ENCODE data around the gene GOLGA2.
"Not testable (repeated sequence)": the region's sequence is repeated elsewhere in the genome, so short reads cannot be mapped to it uniquely, and the experiment has no call there.

The GOLGA2 gene

DNA sequence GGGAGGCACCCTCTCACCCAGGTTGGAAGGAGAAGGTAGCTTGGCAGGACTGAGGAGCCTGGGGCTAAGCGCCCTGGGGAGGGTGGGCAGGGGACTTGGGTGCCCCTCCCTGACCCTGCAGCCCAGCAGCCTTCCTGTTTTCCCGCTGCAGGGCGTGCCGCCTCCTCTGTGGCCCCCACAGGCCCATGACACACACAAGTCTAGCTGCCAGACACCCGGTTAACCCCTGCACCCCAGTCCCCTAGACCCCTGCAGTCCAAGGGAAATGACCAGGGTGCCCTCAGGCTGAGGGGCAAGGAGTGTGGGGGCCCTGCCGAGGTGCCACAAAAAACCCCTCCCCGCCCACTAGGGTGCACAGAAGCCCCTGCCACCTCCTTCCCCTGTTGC is 33.0 kb downstream of the GOLGA2 start:
- DNase-seq (ENCODE audit: low read depth) = no peak

DNA sequence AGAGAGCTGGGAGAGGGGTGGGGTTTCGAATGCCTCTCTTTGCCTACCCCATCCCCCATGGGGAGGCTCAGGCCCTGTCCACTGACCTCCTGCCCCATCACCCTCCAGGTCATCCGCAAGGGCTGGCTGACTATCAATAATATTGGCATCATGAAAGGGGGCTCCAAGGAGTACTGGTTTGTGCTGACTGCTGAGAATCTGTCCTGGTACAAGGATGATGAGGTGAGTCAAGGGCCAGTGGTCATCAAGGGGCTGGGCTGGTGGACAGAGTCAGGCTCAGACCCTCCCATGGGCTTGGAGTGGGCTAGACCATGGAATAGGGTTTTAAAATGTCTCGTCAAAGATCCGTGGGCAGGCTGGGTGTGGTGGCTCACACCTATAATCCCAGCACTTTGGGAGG is 33.7 kb downstream of the GOLGA2 start:
- DNase-seq (ENCODE audit: low read depth) = no peak

DNA sequence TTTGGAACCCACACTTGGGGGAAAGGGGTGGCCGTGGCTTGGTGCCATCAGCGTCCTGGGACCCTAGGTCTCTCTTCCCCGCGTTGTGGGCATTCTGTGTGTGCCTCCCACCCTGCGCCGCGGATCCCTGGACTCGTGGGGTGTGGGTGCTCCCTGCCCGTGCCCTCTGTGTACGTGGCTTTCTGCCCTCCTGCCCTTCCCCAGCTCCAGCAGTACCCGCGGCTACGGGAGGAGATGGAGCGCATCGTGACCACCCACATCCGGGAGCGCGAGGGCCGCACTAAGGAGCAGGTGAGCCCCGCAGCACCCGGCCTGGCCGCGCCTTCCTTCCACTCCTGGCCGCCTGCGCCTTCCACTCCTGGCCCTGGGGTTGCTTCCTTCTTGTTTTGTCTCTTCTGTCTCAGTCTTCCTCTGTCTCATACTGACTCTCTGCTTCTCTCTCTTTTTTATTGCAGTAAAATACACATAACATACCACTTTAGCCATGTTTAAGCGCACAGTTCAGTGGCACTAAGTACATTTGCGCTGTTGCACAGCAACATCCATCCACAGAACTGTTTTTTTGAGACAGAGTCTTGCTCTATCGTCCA is 41.9 kb downstream of the GOLGA2 start:
- DNase-seq (ENCODE audit: low read depth) = no peak

DNA sequence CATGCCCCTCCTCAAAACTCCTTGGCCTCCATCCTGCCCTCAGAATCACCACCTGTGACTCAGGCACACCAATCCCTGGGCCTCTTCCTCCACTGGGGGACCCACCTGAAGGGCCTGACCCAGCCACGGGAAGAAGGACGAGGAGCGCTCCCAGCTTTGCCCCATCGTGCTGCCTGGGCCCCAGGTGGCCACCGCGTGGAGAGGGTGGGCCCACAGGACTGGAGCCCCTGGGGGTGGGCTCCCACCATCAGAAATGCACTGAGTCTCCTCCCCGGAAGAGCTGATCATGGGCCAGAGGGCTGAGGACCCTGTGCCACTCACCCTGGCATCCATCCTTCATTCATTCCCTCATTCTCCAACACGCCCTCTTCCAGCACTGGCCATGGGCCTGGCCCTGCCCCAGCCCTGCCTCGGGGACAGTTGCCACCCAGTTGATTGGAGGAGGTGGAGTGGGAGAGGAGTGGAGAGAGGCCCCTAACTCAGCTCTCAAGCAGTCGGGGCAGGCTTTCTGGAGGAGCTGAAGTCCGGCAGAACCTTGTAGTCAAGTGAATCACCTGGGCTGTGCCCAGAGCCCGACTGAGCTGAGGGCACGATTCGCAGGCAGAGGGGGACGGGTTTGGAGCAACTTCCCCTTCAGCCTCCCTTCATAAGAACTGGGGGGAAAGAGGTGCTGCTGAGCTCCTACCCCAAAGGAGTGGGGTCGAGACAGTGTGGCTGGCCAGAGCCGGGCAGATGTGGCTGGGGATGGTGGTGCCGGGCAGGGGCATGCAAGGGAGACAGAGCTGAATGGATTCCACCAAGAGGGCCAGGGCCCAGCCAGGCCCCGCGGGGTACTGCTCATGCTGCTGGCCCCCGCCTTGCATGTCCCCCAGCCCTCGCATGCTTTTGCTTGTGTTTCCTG is 43.0 kb downstream of the GOLGA2 start:
- no peak for DNase-seq (ENCODE audit: low read depth)

DNA sequence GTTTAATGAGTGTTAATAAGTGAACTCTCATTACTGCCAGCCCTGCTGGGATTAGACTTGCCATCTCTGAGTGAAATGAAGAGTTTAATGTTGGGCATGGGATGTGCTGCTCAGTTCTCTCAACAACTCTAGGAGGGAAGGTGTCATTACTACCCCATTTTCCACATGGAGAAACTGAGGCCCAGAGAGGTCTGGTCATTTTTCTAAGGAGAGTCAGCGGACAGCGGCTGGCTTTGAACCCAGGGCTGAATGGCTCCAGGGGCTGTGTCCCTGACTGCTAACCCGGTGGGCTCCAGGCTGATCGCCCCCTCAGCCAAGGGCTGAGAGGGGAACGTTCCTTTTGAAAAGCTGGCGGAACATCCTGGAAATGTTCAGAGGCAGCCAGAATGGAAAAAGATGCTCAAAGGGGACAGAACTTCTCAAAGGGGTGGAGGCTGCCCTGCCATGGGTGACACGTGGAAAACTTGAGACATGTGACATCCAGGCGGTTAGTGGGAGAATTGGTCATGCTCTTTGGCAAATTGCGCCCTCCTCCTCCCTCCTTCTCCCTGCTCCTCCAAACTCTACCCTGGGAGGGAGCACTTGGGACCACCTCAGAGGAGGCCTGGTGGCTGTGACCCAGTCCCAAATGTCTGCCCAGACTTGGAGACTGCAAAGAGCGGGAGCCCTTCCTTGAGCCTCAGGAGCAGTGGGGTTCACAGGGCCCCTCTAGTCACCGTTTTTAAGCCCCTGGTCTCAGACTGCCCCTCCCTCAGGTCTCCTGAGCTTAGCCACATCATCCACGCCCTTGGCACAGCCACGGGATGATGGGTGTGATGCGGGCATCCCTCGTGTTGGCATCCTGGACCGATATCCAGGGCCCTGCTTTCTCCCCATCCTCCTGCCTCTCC is 43.9 kb downstream of the GOLGA2 start:
- DNase-seq (ENCODE audit: low read depth) = no peak

DNA sequence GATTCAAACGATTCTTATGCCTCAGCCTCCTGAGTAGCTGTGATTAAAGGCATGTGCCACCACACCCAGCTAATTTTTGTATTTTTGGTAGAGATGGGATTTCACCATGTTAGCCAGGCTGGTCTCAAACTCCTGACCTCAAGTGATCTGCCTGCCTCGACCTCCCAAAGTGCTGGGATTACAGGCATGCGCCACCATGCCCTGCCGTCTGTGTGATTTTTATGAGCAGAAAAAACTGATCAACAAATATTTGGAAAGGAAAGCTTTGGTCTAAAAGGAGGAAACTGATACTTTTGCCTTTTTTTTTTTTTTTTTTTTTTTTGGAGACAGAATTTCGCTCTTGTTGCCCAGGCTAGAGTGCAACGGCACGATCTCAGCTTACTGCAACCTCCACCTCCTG is 44.9 kb downstream of the GOLGA2 start:
- not testable (repeated sequence) for DNase-seq (ENCODE audit: low read depth)

DNA sequence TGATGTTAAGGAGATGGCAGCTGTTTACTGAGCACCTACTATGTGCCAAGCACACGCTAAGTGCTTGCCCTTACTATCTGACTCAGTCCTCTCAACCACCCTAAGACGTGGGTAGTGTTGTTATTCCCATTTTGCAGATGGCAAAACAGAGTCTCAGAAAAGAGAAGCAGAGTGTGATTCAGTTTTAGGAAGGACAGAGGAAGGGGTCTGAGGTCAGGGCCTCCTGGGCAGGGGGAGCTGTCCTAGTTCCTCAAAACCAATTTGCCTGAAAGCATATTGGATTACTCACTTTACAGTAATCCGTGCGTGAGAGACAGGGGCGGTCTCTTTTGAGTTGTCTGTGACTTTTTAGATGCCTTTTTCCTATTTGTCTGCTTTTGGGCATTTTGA is 49.4 kb downstream of the GOLGA2 start:
- DNase-seq (ENCODE audit: low read depth) = no peak

DNA sequence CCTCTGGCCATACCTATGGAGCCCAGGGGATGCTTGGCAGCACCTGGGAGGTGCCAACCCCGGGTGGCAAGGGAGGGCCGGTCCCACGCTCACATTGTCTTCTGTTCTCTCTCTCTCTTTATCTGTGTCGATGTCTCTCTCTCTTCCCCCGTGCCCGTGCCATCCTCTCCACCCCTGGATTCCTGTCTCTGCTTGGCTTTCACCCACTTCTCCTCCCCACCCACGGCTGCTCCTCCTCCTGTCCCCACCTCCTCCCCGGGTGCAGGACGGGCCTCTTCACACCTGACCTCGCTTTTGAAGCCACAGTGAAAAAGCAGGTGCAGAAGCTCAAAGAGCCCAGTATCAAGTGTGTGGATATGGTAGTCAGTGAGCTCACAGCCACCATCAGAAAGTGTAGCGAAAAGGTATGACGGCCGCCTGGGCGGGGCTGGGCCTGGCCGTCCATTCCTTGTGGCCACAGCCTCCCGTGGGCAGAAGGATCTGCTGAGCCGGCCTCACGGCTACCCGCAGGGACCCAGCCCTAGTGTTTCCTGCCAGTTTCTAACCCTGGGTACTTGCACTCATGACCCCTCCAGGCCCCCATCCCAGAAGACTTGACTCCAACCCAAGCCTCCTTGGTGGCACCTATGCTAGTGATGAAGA is 49.9 kb downstream of the GOLGA2 start:
- no peak for DNase-seq (ENCODE audit: low read depth)

DNA sequence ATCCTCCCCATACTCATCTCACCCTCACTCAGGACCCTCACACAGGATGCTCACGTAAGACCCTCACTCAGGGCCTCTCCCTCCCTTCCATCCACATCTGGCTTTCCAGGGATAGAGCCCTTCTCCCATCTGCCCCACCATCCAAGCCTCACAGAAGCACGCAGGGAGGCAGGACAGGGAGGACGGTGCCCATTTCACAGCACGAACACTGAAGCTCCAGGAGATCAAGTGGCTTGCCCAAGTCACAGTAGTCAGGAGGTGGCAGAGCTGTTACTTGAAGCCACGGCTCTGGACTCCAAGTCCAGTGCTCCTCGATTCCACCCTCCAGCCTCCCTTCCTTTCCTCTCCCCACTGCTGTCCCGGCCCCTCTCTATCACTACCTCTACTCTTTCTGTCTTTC is 50.9 kb downstream of the GOLGA2 start:
- DNase-seq (ENCODE audit: low read depth) = no peak

DNA sequence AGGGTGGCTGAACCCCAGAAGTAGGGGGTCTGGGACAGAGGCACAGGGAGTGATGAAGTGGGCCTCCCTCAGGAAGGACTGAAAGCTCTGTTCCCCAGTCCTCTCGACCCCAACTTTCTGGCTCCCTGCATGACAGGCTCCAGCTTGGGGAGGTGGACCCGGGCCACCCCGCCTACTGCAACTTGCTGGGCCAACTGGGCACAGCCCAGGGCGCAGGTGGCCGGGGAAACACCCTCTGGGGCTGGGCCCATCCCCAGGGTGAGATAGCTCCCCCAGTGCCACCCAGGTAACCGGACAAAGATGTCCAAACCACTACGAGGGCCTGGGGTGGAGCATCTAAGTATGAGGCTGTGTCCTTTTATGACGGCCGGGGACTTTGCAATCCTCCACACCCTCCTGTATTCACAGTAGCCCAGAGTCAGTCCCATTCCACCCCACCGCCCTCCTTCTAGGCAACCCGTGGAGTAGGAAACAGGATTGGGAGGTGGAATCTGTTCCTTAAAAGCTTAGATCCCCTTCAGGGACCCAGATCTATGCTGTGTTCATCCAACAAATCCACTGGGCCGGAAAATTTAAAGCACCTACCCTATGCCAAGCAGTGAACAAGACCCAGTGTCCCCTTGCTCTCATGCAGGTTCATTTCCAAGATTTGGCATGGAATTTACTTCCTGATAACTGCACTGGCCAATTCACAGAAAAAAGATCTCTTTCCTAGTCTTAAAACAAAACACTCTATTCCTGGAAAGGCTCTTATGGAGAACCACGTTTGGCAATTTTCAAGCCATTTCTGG is 52.7 kb downstream of the GOLGA2 start:
- DNase-seq (ENCODE audit: low read depth) = no peak

DNA sequence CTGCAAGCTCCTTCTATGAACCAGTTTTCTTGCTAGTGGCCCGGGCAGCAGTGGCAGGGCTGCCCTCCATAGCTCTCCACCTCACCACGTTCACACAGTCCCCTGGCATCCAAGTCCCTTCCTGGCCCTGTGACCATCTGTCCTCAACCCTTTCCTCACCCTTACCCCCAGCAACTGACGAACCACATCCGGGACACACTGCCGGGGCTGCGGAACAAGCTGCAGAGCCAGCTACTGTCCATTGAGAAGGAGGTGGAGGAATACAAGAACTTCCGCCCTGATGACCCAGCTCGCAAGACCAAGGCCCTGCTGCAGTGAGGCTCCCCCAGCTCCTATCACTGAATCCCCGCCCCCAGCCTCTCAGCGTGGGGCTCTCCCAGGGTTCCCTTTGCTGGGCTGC is 53.8 kb downstream of the GOLGA2 start:
- no peak for DNase-seq (ENCODE audit: low read depth)

DNA sequence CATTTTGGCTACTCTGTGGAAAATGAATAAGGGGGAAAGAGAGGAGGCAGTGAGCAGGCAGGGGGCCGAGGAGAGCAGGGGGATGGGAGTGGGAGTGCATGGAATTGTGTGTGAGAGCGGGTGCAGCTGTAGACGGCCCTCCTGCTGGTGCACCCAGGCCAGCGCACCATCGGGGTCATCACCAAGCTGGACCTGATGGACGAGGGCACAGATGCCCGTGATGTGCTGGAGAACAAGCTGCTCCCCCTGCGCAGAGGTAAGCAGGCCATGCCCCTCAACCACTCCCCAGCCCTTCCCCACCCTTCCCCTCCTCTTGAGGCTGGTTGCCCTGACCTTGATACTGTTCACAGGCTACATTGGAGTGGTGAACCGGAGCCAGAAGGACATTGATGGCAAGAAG is 56.0 kb downstream of the GOLGA2 start:
- DNase-seq (ENCODE audit: low read depth) = no peak

DNA sequence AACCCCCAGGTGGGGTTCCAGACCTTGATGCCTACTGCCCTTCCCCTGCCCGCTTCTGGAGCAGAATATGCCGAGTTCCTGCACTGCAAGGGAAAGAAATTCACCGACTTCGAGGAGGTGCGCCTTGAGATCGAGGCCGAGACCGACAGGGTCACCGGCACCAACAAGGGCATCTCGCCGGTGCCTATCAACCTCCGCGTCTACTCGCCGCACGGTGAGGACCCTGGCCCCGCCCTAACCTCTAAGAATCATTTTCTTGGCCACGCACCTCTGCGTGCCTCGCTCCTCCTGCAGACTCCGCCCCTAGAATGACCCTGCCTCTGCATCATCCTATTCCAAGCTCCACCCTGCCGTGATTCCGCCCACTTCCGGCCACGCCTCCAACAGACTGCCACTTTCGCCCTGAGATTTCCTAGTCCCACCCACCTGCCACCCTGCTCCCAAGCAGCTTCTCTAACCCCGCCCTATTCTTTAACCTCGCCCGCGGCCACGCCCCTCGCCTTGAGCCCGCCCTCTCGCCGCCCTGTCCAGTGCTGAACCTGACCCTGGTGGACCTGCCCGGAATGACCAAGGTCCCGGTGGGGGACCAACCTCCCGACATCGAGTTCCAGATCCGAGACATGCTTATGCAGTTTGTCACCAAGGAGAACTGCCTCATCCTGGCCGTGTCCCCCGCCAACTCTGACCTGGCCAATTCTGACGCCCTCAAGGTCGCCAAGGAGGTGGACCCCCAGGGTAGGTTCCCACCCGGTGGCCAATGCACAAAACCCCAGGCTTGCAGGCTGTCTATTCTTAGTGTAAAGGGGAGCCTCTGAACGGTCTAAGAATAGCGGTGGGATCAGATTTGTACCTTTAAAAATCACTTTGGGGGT is 57.1 kb downstream of the GOLGA2 start:
- DNase-seq (ENCODE audit: low read depth) = peak; percentile 89

DNA sequence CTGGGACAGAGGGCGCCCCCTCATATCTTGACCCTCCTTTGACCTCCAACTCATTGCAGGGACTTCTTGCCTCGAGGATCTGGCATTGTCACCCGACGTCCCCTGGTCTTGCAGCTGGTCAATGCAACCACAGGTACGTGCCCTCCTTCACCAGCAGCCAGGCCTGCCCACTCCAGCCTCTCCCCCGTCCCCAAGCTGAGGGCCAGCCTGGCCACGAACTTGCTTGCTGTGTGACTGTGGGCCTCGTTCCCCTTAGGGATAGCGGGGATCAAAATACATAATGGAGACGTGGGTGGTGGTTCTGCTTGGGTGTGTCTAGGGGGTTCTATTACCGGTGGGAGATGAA is 57.7 kb downstream of the GOLGA2 start:
- DNase-seq (ENCODE audit: low read depth) = no peak

DNA sequence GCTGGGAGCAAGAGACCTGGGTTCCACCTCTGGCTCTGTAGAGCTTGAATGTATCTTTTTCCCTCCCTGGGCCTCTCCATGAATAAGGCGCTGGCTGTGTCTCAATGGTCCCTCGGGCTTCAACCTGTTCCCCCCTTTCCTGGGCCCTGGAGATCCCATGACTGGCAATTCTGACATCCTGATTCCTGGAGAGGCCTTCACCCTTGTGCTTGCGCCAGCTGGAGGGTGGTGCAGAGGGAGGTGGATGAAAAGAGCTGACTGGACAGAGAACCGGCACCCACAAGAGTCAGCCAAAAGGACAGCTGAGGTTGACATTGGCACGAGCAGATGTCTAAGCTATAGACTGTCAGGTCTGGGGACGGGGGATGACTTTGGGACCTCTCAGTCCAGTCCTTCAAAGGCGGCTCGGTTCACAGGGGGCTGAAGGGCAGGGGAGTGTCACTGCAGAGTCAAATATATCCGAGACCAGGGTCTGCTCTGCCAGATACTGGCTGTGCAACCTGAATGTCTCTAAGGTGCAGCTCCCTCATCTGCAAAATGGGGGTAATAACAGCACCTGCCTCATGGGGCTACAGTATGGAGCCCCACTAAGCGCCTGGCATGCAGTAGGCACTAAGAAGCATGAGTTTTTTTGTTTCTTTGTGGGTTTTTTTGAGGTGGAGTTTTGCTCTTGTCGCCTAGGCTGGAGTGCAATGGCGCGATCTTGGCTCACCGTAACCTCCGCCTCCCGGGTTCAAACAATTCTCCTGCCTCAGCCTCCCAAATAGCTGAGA is 58.8 kb downstream of the GOLGA2 start:
- no peak for DNase-seq (ENCODE audit: low read depth)

DNA sequence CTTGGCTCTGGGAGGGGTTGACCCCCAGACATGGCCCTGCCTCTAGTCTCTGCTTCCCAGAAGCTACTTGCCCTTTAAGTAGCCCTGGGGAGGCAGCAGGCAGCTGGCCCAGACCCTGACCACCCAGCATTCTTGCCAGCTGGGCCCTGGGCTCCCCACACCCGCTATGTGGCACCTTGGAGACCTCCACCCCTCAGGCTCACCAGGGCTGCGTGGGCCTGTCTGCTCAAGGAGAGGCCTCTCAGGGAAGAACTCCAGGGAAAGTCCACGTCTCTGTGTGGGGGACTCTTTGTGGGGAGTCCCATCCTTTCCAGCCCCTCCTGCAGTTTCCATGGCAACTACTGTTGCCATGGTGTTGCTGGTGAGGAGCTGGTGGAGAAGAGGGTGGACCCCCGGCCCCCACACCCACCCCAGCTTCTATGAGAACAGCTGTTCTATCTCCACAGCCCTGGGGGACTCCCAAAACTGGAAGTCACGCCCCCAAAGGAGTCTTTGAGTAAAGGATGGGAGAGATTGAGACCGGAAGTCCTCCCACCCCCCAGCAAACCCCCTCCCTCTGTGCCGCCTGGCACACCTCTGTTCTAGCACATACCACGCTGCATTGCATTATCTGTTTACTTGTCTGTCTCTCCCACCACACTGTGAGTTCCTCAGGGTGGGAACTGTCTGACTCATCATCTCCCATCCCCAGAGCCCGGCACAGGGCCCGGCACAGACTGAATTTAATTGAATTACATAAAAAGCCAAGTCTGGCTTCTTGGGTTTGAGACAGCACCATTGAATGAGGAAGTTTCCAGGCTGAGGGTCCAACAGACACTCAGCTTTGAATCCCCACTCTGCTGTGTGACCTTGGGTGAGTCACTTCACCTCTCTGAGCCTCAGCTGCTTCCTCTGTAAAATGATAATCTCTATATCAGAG is 60.1 kb downstream of the GOLGA2 start:
- no peak for DNase-seq (ENCODE audit: low read depth)

DNA sequence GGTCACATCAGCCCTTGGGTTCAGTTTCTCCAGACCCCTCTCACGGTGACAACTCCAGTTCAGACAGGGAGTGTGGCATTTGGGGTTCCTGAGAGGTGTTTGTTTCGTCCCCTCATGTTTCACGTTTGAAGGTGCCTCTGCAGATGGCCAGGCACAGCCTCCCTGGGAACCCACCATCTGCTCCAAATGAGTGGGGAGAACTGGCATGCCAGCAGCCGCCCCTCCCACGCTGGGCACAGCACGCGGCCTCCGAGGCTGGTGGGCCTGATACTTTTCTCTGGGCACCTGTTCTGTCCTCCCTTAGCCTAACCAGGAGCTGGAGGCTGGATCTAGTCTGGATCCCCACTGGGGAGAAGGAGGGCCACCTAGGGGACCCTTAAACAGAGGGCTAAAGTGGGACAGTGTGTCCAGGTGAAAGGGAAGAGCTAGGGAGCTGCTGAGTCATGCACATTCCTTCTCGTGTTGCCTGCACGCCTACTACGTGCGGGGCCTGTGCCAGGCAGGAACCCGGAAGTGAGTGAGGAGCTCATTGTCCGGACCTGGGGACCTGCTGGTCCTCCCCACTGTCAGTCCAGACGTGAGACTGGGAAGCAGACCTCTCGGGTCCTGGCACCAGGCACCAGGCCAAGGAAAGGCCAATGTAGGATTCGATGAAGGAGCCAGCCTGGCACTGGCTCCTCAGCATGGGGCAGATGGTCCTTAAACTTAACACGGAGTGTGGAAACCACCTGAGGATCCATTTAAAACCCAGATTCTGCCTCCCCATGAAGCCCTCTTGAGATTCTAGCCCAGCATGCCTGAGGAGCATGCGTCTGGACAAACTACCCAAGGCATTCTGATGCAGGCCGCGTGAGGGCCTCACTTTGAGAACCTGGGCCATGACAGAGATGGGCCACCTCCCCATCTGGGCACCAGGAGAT is 61.0 kb downstream of the GOLGA2 start:
- DNase-seq (ENCODE audit: low read depth) = no peak
